Activated T-cell treated with anti-CD3 and anti-CD28 coated beads, Interleukin-2, amount 50 U/mL, for 24 hours (primary cell): ENCODE measurements around the gene FAM209A.
"Not testable (repeated sequence)": the region's sequence is repeated elsewhere in the genome, so short reads cannot be mapped to it uniquely, and the experiment has no call there.

Experiments used
- DNase-seq: peaks from one replicate; pipeline ENCODE4 v3.0.0-alpha.2; 2020
- H3K27ac Mint-ChIP-seq: 2 replicates; pipeline ENCODE4 v1.8.0; 2020; ENCODE audit warnings: mild to moderate bottlenecking, mixed read lengths
- H3K27me3 Mint-ChIP-seq: 2 replicates; pipeline ENCODE4 v1.8.0; 2020; ENCODE audit warnings: mixed read lengths
- H3K36me3 Mint-ChIP-seq: 2 replicates; pipeline ENCODE4 v1.8.0; 2020; ENCODE audit warnings: low read depth, mixed read lengths
- H3K4me1 Mint-ChIP-seq: 2 replicates; pipeline ENCODE4 v1.8.0; 2020; ENCODE audit warnings: low read depth, mixed read lengths
- H3K4me3 Mint-ChIP-seq: 2 replicates; pipeline ENCODE4 v1.8.0; 2020; ENCODE audit warnings: mild to moderate bottlenecking, moderate library complexity, mixed read lengths
- H3K9me3 Mint-ChIP-seq: 2 replicates; pipeline ENCODE4 v1.8.0; 2020; ENCODE audit warnings: mixed read lengths

Gene FAM209A, protein sequence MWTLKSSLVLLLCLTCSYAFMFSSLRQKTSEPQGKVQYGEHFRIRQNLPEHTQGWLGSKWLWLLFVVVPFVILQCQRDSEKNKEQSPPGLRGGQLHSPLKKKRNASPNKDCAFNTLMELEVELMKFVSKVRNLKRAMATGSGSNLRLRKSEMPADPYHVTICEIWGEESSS

DNA sequence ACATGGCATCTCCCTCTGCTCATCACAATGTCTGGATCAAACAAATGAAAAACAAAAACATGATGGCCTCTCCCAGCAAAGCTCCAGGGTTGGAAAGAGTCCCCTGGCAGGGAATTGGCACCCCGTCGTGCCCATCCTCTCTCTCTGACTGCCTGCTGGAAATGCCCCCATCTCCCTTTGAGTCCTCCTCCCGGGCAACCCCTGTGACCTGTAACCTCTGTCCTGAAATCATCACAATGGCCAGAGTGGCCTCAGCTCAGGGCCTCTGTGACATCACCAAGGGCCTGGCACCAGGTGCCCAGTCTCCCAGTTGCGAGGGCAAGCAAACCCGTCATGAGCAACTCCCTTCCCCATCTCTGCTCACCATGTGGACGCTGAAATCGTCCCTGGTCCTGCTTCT, at the start of gene FAM209A:
FAM209A (plus strand) TSS at position 301 of the 400 bp plus-strand sequence; CDS start at position 366, 65 bp downstream.
- not testable (repeated sequence) for H3K27me3 Mint-ChIP-seq, H3K4me3 Mint-ChIP-seq, H3K9me3 Mint-ChIP-seq, H3K4me1 Mint-ChIP-seq, DNase-seq, H3K27ac Mint-ChIP-seq
- H3K36me3 Mint-ChIP-seq, result peaks cover 28% of the 10 kb centered on the region

DNA sequence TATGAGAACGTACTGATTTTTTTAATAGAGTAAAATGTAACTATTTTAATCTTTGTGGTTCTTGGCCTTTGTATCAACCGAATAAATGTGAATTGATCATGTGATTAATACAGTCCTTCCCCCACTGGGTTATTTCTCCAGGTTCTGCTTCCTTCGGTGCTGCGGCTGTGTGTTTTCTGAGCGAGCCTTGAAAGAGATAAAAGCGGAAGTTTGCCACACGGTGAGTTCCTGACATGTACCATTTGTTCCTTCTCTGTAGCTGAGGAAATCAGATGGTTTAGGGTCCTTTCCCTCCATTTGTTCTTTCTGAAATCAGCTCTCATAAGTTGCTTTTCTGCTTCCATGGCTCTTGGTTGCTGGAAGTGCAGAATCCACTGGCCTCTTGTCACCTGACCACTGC, 40.6 kb upstream of the FAM209A start:
- peak overlapping the region; percentile 83 for H3K27ac Mint-ChIP-seq
- peak overlapping the region; percentile 16 for H3K4me3 Mint-ChIP-seq
- no peaks in the 10 kb centered on the region for H3K9me3 Mint-ChIP-seq
- H3K27me3 Mint-ChIP-seq, result no peaks in the 10 kb centered on the region
- no peak for DNase-seq
- peaks cover 32% of the 10 kb centered on the region for H3K4me1 Mint-ChIP-seq
- H3K36me3 Mint-ChIP-seq, result peaks cover 95% of the 10 kb centered on the region

DNA sequence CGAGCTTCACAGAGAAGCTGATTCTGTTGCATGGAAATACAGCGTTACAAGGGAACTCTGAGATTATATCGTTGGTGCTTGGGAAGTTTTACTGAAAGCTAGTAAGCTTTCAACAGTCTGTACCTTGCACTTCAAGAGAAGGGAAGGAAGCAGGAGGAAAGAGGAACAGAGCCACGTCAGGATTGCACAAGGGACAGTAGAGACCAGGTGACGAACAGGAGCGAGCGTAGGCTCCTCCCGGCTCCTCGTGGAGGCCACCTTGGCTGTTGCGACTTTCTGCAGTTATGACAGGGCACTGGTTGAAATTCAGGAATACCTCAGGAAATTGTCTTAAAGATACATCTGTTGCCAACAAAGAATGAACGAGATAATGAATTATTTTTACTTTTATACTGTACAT, 37.3 kb upstream of the FAM209A start:
- Mint-ChIP-seq H3K27ac (no peak overlapping the region), H3K36me3 (peaks cover 91% of the 10 kb centered on the region), H3K4me1 (peaks cover 22% of the 10 kb centered on the region), H3K4me3 (no peak overlapping the region), H3K9me3 (no peaks in the 10 kb centered on the region), H3K27me3 (no peaks in the 10 kb centered on the region)
- no peak for DNase-seq

DNA sequence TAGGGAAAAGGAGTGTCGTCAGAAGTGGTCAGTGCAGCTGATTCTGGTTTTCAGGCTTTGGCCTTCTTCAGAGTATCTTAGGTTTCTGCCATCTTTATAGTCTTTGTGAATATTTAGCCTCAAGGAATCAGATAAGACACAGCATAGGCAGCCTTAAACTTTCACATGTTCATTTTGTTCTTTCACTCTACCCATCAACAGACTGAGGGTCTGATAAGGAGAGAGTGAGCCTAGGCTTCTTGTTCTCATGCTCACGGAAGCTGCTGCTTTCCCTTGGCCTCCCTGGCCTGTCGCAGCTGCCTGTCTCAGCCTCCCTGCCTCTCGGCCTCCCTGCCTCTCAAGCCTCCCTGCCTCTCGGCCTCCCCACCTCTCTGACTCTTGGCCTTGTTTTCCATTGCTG, 36.0 kb upstream of the FAM209A start:
- Mint-ChIP-seq H3K27me3 (no peaks in the 10 kb centered on the region), H3K36me3 (peaks cover 91% of the 10 kb centered on the region), H3K9me3 (no peaks in the 10 kb centered on the region), H3K27ac (no peak overlapping the region), H3K4me1 (peaks cover 11% of the 10 kb centered on the region), H3K4me3 (no peak overlapping the region)
- DNase-seq, result no peak

DNA sequence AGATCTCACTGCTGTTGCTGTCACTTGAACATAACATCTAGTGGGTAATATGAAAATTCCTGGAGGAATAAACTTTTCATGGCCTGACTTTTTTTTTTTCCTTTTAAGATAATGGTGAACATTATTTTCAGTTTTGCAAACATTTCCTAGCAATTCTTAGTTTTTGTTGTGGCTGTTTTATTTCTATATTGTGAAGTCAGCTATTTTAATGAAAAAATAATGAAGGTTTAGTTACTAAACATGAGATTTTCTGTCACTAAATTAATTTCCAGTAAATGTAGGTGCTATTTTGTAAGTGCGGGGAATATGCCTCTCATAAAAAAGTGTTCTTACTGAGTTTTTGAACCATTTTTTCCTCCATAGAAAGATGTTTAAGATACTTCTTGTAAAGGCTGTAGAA, 23.4 kb upstream of the FAM209A start:
- Mint-ChIP-seq H3K27ac (no peak overlapping the region), H3K36me3 (peaks cover 61% of the 10 kb centered on the region), H3K4me1 (peaks cover 14% of the 10 kb centered on the region), H3K27me3 (no peaks in the 10 kb centered on the region), H3K4me3 (no peak overlapping the region), H3K9me3 (no peaks in the 10 kb centered on the region)
- no peak for DNase-seq

DNA sequence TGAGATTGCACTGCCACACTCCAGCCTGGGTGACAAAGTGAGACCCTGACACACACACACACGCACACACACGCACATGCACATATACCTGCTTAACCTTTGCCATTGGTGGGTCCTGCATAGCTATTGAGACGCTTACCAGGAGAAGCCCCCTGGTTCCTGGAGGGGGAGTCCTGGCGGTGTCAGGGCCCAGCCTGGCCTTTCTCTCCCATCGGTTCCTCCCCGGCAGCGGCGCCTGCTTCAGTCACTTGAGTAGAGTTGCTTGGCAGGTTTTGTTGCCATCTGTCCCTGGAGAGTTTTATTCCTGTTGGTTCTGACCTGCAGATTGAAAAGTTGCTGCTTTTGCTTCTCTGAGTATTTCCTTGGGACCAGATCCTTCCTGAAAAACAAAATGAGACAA, 20.6 kb upstream of the FAM209A start:
- Mint-ChIP-seq H3K4me1 (peaks cover 15% of the 10 kb centered on the region), H3K27ac (no peak overlapping the region), H3K4me3 (no peak overlapping the region), H3K9me3 (no peaks in the 10 kb centered on the region), H3K36me3 (peaks cover 54% of the 10 kb centered on the region), H3K27me3 (no peaks in the 10 kb centered on the region)
- no peak for DNase-seq

DNA sequence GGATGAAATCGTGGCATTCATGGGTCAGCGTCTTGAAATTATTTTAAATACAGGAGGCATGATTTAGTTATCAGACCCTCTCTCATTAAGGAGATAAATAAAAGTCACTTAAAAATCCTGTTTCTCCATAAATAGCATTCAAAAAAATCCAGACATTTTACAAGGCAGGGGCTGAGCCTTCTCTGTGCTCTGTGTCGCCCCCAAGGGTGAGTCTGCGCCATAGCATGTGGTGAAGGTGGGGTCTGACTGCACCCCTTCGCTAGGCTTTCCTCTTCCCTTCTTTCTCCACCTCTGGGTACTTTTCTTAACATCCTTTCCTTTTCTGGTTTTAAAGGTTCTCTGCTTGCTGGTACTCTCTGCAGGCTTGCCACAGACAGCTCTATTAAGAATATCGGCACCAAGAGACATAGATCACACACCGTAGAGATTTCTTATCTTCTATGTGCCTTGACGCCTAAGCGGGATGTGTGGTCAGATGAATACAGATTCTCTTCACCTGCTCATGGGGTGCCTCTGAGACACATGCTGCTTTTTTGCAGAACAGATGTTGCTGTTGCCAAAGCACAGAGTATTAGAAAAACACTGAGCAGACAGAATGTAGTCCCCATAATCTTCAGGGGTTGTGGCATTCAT, 20.1 kb upstream of the FAM209A start:
- H3K4me3 Mint-ChIP-seq, result no peak overlapping the region
- H3K4me1 Mint-ChIP-seq, result peaks cover 15% of the 10 kb centered on the region
- H3K27ac Mint-ChIP-seq, result no peak overlapping the region
- DNase-seq, result no peak
- H3K9me3 Mint-ChIP-seq, result no peaks in the 10 kb centered on the region
- H3K27me3 Mint-ChIP-seq, result no peaks in the 10 kb centered on the region
- peaks cover 56% of the 10 kb centered on the region for H3K36me3 Mint-ChIP-seq

DNA sequence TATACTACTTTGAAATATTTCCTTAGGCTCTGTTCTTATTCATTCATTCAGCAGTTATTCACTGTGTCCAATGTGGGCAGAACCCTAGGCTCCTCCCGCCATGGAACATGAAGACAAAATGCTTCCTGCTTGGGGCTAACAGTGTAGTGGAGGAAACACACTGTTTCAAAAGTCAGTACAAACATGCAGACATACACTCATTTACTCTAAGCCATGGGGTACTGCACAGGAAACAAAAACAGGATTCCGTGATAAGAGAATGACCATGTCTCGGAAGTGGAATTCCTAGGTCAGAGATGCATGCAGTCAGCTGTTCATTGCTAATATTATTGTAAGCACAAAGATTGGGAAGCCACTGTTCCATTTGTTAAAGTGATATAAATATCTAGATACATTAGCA, 18.4 kb upstream of the FAM209A start:
- Mint-ChIP-seq H3K4me1 (peaks cover 15% of the 10 kb centered on the region), H3K4me3 (no peak overlapping the region), H3K9me3 (no peaks in the 10 kb centered on the region), H3K27me3 (no peaks in the 10 kb centered on the region), H3K27ac (no peak overlapping the region), H3K36me3 (peaks cover 57% of the 10 kb centered on the region)
- no peak for DNase-seq

DNA sequence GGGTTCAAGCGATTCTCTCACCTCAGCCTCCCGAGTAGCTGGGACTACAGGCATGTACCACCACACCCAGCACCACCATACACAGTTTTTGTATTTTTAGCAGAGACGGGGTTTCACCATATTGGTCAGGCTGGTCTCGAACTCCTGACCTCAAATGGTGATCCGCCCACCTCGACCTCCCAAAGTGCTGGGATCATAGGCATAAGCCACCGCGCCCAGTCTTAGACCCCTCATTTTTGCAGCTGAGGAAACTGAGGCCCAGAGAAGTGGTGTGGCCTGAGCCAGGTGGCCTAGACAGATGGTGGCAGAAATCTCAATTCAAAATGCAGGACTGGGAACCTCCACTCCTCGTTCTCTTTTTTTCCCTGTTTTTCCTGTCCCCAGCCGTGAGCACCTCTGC, 12.6 kb upstream of the FAM209A start:
- H3K4me3 Mint-ChIP-seq, result no peak overlapping the region
- H3K9me3 Mint-ChIP-seq, result no peaks in the 10 kb centered on the region
- H3K36me3 Mint-ChIP-seq, result peaks cover 79% of the 10 kb centered on the region
- H3K27ac Mint-ChIP-seq, result peak overlapping the region; percentile 33
- DNase-seq, result no peak
- H3K4me1 Mint-ChIP-seq, result no peaks in the 10 kb centered on the region
- H3K27me3 Mint-ChIP-seq, result no peaks in the 10 kb centered on the region

DNA sequence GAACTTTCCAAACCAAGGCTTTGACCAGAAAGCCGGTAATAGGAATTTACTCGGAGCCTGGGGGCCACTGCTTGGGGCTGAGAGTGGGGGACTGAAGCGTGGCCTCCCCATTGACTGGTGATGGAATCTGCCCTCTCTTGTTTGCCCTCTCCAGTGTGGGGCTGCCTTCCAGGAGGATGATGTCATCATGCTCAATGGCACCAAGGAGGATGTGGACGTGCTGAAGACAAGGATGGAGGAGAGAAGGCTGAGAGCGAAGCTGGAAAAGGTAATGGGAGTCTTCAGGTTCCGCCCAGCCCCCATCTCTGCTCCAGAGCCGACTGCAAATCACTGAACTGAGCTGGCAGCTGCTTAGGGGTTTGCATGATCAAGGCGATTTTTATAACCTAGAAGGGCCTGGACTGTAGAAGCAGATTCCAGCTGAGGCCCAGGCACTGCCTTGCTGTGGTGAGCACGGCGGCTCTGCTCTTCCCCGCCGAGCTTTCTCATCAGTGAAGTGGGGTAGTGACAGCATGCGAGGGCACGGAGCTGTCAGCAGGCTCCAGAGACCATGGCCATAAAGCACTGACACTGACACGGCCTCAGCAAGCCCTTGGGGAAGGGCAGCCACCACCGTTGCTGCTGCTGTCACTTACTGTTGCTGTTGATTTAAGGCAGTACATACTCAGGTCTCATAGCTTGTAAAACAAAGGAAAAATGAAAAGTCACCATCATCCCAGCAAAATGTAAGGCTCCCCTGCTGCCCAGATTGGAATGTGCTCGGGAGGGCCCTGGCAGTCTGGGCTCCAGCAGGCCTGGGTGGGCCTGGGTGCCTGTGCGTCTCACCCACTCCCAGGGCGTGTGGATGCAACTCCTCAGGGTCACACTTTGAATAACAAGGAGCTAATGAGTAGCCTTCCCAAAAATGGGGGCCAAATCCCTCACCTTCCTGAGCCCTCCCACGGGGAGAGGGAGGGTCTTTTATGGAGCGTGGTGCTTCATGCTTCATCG, 11.1 kb upstream of the FAM209A start:
- Mint-ChIP-seq H3K4me3 (no peak overlapping the region), H3K9me3 (peaks cover 5% of the 10 kb centered on the region), H3K4me1 (no peaks in the 10 kb centered on the region), H3K36me3 (peaks cover 82% of the 10 kb centered on the region), H3K27ac (no peak overlapping the region), H3K27me3 (no peaks in the 10 kb centered on the region)
- DNase-seq, result no peak

DNA sequence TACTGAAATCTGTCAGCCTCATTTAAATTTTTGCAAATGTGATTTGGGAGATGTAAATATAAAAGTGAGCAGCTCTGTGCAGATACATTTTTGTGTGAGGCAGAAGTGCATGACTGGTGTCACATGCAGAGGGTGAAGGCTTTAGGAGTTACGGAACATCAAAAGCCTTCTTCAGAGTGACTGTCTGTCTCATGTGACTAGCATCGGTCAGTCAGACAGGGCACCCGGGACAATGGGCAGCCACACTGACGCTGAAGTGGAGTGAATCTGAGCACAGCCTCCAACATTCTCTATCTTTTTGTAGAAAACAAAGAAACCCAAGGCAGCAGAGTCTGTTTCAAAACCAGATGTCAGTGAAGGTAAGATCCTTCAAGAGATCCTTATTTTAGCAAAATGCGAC, 7.9 kb upstream of the FAM209A start:
- H3K4me3 Mint-ChIP-seq, result no peak overlapping the region
- H3K27ac Mint-ChIP-seq, result no peak overlapping the region
- peaks cover 22% of the 10 kb centered on the region for H3K9me3 Mint-ChIP-seq
- DNase-seq, result no peak
- peaks cover 100% of the 10 kb centered on the region for H3K36me3 Mint-ChIP-seq
- H3K27me3 Mint-ChIP-seq, result no peaks in the 10 kb centered on the region
- H3K4me1 Mint-ChIP-seq, result no peaks in the 10 kb centered on the region

DNA sequence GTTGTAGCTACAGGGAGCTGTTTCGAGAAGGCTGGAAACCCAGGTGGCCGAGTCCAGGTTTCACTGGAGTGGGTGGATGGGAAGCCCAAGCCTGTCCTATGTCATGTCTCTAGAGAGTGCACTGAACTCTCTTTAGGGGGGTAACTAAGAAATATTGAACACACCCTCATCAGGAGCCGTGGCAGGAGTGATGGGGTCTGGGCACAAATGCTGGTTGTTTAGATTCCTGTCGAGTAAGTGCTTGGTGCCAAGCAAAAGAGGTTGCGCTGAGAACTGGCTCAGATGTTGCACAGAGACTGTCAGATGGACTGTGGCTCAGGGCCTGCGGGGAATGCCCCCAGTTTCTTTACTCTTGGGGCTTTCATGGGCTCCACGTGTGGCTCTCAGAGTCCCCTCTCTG, 7.3 kb upstream of the FAM209A start:
- Mint-ChIP-seq H3K4me1 (no peaks in the 10 kb centered on the region), H3K9me3 (peaks cover 22% of the 10 kb centered on the region), H3K36me3 (peaks cover 99% of the 10 kb centered on the region), H3K27ac (no peak overlapping the region), H3K27me3 (no peaks in the 10 kb centered on the region), H3K4me3 (no peak overlapping the region)
- DNase-seq, result no peak

DNA sequence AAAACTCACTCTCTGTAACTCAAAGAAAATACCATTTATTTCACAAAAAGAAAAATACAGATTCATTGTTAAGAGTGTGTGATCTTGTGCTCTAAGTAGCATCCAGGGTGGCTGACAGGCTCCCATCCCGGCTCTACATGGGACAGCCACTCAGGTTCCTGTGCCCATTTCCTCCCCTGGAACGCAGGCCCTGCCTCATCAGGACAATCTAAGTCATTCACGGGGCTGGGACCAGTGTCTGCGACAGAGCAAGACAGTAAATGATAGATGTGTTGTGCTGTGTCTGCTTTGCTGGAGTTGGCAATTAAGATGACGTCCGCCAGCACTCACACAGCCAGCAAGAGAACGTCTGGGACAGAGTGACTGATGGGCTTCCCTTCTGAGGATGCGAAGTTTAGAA, 6.9 kb upstream of the FAM209A start:
- Mint-ChIP-seq H3K27me3 (no peaks in the 10 kb centered on the region), H3K36me3 (peaks cover 96% of the 10 kb centered on the region), H3K4me1 (peaks cover 2% of the 10 kb centered on the region), H3K27ac (no peak overlapping the region), H3K4me3 (no peak overlapping the region), H3K9me3 (peaks cover 22% of the 10 kb centered on the region)
- no peak for DNase-seq

DNA sequence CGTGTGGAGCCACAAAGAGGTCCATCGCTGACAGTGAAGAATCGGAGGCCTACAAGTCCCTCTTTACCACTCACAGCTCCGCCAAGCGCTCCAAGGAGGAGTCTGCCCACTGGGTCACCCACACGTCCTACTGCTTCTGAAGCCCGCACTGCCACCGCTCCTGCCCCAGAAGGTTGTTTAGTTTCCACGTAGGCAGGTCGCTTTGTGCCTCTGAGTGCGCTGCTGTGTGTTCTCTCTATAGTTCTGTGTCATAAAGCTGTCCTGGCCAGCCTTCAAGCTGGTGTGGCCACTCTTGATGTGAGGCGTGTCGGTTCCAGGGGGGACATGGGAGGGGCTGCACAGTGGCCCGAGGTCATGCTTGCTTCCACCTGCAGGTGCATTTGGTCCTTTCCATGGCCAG, 6.4 kb upstream of the FAM209A start:
- peaks cover 22% of the 10 kb centered on the region for H3K9me3 Mint-ChIP-seq
- no peaks in the 10 kb centered on the region for H3K27me3 Mint-ChIP-seq
- H3K4me3 Mint-ChIP-seq, result no peak overlapping the region
- peaks cover 91% of the 10 kb centered on the region for H3K36me3 Mint-ChIP-seq
- H3K27ac Mint-ChIP-seq, result no peak overlapping the region
- H3K4me1 Mint-ChIP-seq, result peaks cover 5% of the 10 kb centered on the region
- no peak for DNase-seq
